Sigmoid colon (tissue), 4 donors: Measurements from ENCODE around the gene SNAP47.
"Not testable (repeated sequence)": the region's sequence is repeated elsewhere in the genome, so short reads cannot be mapped to it uniquely, and the experiment has no call there.

Experiments
- EP300 ChIP-seq, 4 donors: sonication (generic); formaldehyde crosslinking; IDR thresholded peaks; one replicate each; pipeline ENCODE4 v1.6.1; 2017; ENCODE audit warnings: antibody characterized with exemption in 4 of 4
- POLR2A ChIP-seq, 2 donors: fragments of 450-650 bp; IDR thresholded peaks; one replicate each; pipeline ENCODE4 v1.6.1; 2016; ENCODE audit warnings: antibody characterized with exemption in 2 of 2, mild to moderate bottlenecking in 2 of 2, moderate library complexity in 2 of 2
- TF ChIP-seq, protein P1 (sequence below), 4 experiments: fragments of 450-650 bp in 3 of 4; fragments of 200-600 bp in 1 of 4; IDR thresholded peaks; one replicate each; pipeline ENCODE4 v1.5.1; 2016 to 2019; ENCODE audit warnings: antibody characterized with exemption in 4 of 4, mild to moderate bottlenecking in 3 of 4, moderate library complexity in 2 of 4

DNA sequence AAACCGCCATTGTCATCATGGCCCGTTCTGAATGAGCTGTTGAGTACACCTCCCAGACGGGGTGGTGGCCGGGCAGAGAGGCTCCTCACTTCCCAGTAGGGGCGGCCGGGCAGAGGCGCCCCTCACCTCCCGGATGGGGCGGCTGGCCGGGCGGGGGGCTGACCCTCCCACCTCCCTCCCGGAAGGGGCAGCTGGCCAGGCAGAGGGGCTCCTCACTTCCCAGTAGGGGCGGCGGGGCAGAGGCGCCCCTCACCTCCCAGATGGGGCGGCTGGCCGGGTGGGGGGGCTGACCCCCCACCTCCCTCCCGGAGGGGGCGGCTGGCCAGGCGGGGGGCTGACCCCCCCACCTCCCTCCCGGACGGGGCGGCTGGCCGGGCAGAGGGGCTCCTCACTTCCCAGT lies 24.8 kb upstream of the SNAP47 start:
- TF ChIP-seq, protein P1, sequence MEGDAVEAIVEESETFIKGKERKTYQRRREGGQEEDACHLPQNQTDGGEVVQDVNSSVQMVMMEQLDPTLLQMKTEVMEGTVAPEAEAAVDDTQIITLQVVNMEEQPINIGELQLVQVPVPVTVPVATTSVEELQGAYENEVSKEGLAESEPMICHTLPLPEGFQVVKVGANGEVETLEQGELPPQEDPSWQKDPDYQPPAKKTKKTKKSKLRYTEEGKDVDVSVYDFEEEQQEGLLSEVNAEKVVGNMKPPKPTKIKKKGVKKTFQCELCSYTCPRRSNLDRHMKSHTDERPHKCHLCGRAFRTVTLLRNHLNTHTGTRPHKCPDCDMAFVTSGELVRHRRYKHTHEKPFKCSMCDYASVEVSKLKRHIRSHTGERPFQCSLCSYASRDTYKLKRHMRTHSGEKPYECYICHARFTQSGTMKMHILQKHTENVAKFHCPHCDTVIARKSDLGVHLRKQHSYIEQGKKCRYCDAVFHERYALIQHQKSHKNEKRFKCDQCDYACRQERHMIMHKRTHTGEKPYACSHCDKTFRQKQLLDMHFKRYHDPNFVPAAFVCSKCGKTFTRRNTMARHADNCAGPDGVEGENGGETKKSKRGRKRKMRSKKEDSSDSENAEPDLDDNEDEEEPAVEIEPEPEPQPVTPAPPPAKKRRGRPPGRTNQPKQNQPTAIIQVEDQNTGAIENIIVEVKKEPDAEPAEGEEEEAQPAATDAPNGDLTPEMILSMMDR (IDR thresholded peaks at IDR 0.05), result not testable (repeated sequence)
- not testable (repeated sequence) for TF ChIP-seq POLR2A, EP300 (IDR thresholded peaks at IDR 0.05)
